A673 (cell line): ENCODE data around the gene CCSAP. TPM values are rescaled to one million over a fixed set of nuclear protein-coding genes. Genes with fewer than 3 reads are reported as not detected.

ENCODE experiments used
- BruUV-seq: library from RNA; stranded (reverse); fragments of 400-500 nt; replicated peaks from 2 replicates; lab custom pipeline; 2021; lab: Mats Ljungman, UMichigan
- CTCF ChIA-PET: fragments of 300-600 bp; sonication (Branson Sonifier 250); formaldehyde crosslinking; loops from one replicate; lab custom pipeline; 2022; ENCODE audit warnings: antibody characterized with exemption; lab: Charles Lee
- POLR2A ChIA-PET: fragments of 300-600 bp; sonication (Branson Sonifier 250); formaldehyde crosslinking; loops from one replicate; lab custom pipeline; 2022; ENCODE audit warnings: antibody characterized with exemption; ENCODE audit not compliant: low non-redundant PET; lab: Charles Lee
- DNase-seq: peaks from one replicate; pipeline ENCODE4 v3.0.0-alpha.2; 2015; ENCODE audit warnings: low spot score
- H3K27ac ChIP-seq: fragments of 200-600 bp; sonication (generic); 2 replicates; pipeline ENCODE4 v1.5.1; 2016; ENCODE audit warnings: mixed run types, low read depth, mild to moderate bottlenecking, mixed read lengths, antibody characterized with exemption, low read length; ENCODE audit not compliant: poor library complexity, severe bottlenecking
- H3K27me3 ChIP-seq: fragments of 200-600 bp; sonication (generic); replicated peaks from 2 replicates; pipeline ENCODE4 v1.6.1; 2017; ENCODE audit warnings: mixed run types, low read depth, mild to moderate bottlenecking, mixed read lengths, antibody characterized with exemption, low read length; ENCODE audit not compliant: insufficient read depth, poor library complexity
- H3K36me3 ChIP-seq: fragments of 200-600 bp; sonication (generic); 2 replicates; pipeline ENCODE4 v1.6.1; 2016; ENCODE audit warnings: mixed run types, mild to moderate bottlenecking, mixed read lengths, antibody characterized with exemption, low read length; ENCODE audit not compliant: insufficient read depth, poor library complexity, severe bottlenecking
- H3K4me1 ChIP-seq: fragments of 200-600 bp; sonication (generic); 2 replicates; pipeline ENCODE4 v1.6.1; 2017; ENCODE audit warnings: mixed run types, mild to moderate bottlenecking, mixed read lengths, antibody characterized with exemption, low read length; ENCODE audit not compliant: insufficient read depth, poor library complexity, severe bottlenecking
- H3K4me3 ChIP-seq: fragments of 200-600 bp; sonication (generic); 2 replicates; pipeline ENCODE4 v1.5.1; 2016; ENCODE audit warnings: low read depth, mixed run types, mild to moderate bottlenecking, mixed read lengths, low read length; ENCODE audit not compliant: poor library complexity, severe bottlenecking
- H3K9me3 ChIP-seq: fragments of 200-600 bp; sonication (generic); 2 replicates; pipeline ENCODE4 v1.6.1; 2016; ENCODE audit warnings: mixed run types, low read depth, mild to moderate bottlenecking, mixed read lengths, antibody characterized with exemption, low read length; ENCODE audit not compliant: poor library complexity, severe bottlenecking
- EZH2 ChIP-seq: fragments of 200-600 bp; sonication (generic); IDR thresholded peaks from 2 replicates; pipeline ENCODE4 v1.6.1; 2017; ENCODE audit warnings: borderline replicate concordance, low read depth, mild to moderate bottlenecking, mixed read lengths, antibody characterized with exemption, low read length; ENCODE audit not compliant: poor library complexity, severe bottlenecking
- intact Hi-C: fragments of 100-400 bp; cut with micrococcal nuclease; formaldehyde crosslinking; loops from one replicate; pipeline ENCODE4 v1.10.0; 2022; ENCODE audit not compliant: unreplicated experiment
- total RNA-seq: library from RNA; stranded (reverse); gene quantifications from 2 replicates; pipeline ENCODE4 v1.2.3, GENCODE V29; 2021
- TF ChIP-seq, protein P1 (sequence below): fragments of 300-800, 200-600 bp; sonication (generic); conservative IDR thresholded peaks from 2 replicates; pipeline ENCODE4 v1.5.1; 2017; ENCODE audit warnings: low read depth, mild to moderate bottlenecking, antibody characterized with exemption, low read length, moderate library complexity, mixed read lengths

CCSAP gene
- total RNA-seq, 1 experiment from 2014 or later, result 11.7 TPM

DNA sequence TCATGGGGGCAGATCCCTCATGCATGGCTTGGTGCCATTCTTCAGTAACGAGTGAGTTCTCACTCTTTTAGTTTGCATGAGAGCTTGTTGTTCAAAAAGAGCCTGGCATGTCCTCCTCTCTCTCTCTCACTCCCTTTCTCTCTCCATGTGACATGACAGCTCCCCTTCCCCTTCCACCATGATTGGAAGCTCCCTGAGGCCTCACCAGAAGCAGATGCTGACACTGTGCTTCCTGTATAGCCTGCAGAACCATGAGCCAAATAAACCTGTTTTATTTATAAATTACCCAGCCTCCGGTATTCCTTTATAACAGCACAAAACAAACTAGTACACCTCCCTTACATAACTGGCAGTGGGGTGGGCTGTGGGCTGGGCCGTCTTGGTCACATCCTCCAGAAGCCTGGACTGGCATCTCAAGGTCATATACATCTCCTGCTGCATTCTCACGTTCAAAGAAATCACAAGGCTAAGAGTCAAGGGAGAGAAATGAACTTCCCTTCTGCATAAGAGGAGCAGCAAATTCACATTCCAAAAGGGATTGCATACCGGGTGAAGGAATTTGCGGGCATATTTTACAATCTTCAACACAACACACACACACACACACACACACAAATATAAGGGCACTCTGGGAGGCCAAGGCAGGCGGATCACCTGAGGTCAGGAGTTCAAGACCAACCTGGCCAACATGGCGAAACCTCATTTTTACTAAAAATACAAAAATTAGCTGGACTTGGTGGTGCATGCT, 2.3 kb upstream of the CCSAP start:
- BruUV-seq, result no TSS peak
- DNase-seq, result no peak
- Histone ChIP-seq H3K27me3 (no peaks in the 10 kb centered on the region), H3K36me3 (no peaks in the 10 kb centered on the region), H3K4me1 (no peaks in the 10 kb centered on the region), H3K27ac (no peak overlapping the region), H3K4me3 (no peak overlapping the region), H3K9me3 (no peaks in the 10 kb centered on the region)
- CTCF ChIA-PET, result no interaction called here
- TF ChIP-seq, protein P1, sequence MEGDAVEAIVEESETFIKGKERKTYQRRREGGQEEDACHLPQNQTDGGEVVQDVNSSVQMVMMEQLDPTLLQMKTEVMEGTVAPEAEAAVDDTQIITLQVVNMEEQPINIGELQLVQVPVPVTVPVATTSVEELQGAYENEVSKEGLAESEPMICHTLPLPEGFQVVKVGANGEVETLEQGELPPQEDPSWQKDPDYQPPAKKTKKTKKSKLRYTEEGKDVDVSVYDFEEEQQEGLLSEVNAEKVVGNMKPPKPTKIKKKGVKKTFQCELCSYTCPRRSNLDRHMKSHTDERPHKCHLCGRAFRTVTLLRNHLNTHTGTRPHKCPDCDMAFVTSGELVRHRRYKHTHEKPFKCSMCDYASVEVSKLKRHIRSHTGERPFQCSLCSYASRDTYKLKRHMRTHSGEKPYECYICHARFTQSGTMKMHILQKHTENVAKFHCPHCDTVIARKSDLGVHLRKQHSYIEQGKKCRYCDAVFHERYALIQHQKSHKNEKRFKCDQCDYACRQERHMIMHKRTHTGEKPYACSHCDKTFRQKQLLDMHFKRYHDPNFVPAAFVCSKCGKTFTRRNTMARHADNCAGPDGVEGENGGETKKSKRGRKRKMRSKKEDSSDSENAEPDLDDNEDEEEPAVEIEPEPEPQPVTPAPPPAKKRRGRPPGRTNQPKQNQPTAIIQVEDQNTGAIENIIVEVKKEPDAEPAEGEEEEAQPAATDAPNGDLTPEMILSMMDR, result no peak
- no peak for TF ChIP-seq EZH2
- intact Hi-C loops, result loop anchor here (5.0 kb wide), 1 partner anchor 73 kb away; the partner anchor contains the start of gene RAB4A
- POLR2A ChIA-PET, result no interaction called here

- no peaks in the 10 kb centered on the region for H3K36me3 ChIP-seq
- H3K27me3 ChIP-seq, result no peaks in the 10 kb centered on the region
- CTCF ChIA-PET, result interaction anchor here (1.0 kb wide), 1 partner anchor 138 kb away, joined by 3 read pairs; no protein-coding TSS in a partner anchor
- peak overlapping the region; percentile 70 for H3K4me3 ChIP-seq
- no peak overlapping the region for H3K27ac ChIP-seq
- no TSS peak for BruUV-seq
- TF ChIP-seq EZH2, result no peak
- TF ChIP-seq, protein P1, result no peak
- intact Hi-C loops, result loop anchor here (5.0 kb wide), 1 partner anchor 72 kb away; the partner anchor contains the start of gene RAB4A
- H3K4me1 ChIP-seq, result no peaks in the 10 kb centered on the region
- POLR2A ChIA-PET, result no interaction called here
- H3K9me3 ChIP-seq, result no peaks in the 10 kb centered on the region
- DNase-seq, result no peak
Observed at GRCh38 chr1:229344139-229344538, 1.3 kb upstream of the CCSAP start.

DNA sequence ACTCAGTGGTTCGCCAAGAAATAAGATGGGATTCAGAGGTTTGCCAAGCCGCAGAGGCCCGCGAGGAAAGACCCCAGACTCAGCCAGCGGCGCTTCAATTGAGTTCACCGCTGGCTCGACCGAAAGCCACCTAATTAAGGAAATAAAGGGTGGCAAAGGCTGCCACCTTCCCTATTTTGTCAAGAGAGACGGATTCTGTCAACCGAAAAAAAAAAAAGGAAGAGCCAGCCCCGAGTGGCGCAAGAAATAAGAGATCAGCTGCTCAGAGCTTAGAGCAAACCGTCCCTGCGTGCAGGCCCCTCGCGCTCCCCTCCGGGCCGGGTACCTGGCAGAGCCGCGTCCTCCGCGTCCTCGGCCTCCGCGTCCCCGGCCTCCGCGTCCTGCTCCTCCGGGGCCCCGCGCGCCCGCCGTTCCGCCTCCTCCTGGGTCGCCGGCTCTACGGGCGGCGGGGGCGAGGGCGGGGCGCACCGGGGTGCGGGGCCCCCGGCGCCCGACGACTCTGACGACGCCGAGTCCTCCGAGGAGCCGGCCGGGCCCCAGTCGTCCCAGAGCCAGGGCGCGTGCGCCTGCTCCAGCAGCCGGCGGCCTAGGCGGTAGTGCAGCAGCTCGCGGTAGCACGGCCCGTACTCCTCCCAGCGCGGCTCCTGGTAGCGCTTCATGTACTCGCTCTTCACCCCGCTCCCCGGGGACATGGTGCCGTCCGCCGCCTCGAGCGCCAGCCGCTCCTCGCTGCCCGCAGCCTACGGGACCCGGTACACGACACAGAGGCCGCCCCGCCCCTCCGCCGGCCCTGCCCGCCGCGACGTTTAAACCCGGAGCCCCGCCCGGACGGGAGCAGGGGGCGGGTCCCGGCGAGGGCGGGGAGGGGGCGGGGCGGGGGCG, 832 bp downstream of the CCSAP start:
- peak; percentile 86 for DNase-seq
- TF ChIP-seq, protein P1, result no peak
- TF ChIP-seq EZH2, result no peak
- no peaks in the 10 kb centered on the region for H3K4me1 ChIP-seq
- H3K4me3 ChIP-seq, result peak overlapping the region; percentile 70
- intact Hi-C loops, result loop anchor here (5.0 kb wide), 1 partner anchor 70 kb away; the partner anchor contains the start of gene RAB4A
- H3K36me3 ChIP-seq, result no peaks in the 10 kb centered on the region
- H3K27me3 ChIP-seq, result no peaks in the 10 kb centered on the region
- peak overlapping the region; percentile 81 for H3K27ac ChIP-seq
- CTCF ChIA-PET, result no interaction called here
- no peaks in the 10 kb centered on the region for H3K9me3 ChIP-seq
- no TSS peak for BruUV-seq
- POLR2A ChIA-PET, result interaction anchor here (0.7 kb wide), 1 partner anchor 51 kb away, joined by 3 read pairs; no protein-coding TSS in a partner anchor
